HK-2 (cell line): Measurements from ENCODE around the gene VPS8.
"Not testable (repeated sequence)": the region's sequence is repeated elsewhere in the genome, so short reads cannot be mapped to it uniquely, and the experiment has no call there.

ENCODE experiments used
- DNase-seq: peaks from one replicate; pipeline ENCODE4 v3.0.0-alpha.2; 2018; ENCODE audit not compliant: unreplicated experiment

VPS8 gene

DNA sequence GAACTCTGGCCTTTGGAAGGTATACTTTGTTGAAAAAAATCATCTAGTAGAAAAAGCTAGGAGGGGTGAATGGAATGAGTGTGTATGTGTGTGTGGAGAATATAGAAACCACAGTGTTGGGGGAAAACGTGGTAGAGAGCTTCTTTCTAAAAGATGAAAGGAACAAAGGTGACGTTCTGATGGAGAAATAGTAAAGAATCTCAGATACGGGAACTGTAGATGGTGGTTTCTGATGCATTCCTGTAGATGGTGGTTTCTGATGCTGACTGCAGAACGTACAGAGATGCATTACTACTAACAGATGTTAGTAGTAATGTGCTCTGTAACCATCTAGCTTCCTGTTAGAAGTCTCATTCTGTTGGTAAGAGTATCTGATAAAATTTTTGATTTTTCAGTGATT lies 60.2 kb downstream of the VPS8 start:
- DNase-seq: no peak

DNA sequence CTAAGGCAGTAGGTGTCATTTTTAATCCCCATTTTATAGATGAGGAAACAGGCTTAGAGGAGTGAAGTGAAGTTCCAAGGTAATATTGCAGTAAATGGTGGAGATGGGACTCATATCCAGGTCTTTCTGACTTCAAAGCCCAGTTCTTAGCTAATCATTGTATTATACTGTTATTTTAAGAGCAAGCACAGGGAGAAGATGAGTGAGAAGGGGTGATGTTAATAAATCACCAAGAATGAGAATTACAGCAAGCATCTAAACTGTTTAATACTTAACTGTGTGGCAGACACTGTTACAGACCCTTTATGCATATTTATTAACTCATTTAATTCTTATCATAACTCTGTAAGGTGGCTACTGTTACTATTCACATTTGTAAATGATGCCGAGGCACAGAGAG lies 61.2 kb downstream of the VPS8 start:
- no peak for DNase-seq

DNA sequence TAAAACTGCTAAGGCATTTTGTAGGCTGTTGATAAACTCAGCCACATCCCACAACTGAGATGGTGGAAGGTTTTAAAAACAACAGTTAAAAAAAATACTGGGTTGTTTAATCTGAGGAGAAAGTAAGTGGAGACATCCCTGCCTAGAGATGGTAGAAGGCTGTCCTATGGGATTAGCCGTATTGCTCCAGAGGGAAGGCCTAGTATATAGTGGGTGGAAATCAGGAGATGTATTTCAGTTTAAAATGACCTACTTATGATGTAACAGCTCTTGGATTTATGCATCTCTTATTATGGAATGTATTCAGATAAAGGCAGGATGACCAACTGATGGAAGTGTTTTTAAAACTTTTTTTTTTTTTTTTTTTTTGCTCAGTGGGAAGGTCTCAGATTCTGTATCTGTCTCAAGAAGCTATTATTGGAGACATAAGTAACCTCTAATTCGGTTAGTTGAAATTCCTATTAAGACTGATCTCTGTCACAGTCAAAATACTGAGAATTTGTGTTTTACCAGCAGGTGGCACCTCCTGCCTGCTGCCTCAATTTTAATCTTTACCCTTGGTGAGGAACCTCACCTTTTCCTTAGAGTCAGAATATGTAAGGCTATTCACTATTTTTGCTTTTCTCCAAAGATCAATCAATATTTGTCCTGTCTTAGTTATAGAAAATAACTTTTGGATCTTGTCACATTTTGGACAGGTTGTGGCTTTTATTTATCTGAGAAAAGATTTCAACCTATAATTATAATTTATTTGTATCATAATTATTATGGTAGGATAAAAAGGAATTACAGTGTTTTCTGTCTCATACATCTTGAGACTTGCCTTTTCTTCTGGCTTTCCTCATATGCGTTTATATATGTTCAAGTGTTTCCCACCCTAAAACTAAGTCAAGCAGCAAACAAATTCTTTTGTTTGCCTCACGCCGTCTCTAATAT lies 63.0 kb downstream of the VPS8 start:
- DNase-seq: peak; percentile 8

DNA sequence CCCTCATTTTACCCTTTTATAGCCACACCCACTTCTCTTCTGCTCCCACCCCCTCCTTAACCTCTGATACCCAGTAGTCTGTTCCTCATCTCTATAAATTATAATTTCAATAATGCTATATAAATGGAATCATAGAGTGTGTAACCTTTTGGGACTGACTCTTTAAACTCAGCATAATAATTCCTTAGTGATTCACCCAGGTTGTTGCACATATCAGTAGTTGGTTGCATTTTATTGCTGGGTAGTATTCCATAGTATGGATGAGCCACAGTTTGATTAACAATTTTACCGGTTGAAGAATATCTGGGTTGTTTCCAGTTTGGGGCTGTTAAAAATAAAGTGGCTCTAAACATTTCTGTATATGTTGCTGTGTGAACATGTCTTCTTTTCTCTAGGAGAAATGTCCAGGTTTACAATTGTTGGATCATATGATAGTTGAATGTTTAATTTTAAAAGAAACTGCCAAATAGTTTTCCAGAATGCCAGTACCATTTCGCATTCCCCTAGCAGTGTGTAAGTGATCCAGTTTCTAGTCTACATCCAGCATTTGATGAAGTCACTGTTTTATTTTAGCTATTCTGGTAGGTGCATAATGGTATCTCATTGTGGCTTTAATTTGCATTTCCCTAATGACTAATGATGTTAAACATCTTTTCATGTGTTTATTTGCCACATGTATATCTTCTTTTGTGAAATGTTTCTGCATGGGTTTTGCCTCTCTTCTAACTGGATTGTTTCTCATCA lies 68.5 kb downstream of the VPS8 start:
- DNase-seq: no peak

GRCh38 chr3:184884359-184885017 lies 72.5 kb downstream of the VPS8 start:
- no peak for DNase-seq

DNA sequence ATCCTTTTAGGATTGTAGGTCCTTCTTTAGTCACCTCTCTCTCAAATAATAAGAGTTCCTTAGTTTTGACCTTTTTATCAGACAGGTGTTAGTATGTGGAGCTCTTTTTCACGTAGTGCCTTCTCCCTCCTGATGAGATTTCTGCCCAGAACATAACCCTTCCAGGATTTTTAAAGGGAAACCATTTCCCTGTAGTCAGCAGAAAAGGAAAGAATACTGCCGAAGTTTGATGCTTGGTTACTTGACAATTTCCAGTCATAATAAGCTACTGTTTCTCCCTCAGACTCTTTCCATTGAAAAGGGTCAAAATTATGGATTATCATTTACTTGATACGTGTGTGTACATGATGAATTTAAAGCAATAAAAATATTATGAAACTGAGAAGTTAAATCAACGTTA lies 73.1 kb downstream of the VPS8 start:
- DNase-seq: no peak

GRCh38 chr3:184887574-184887973 lies 75.6 kb downstream of the VPS8 start:
- DNase-seq: no peak

- DNase-seq: no peak
Observed at GRCh38 chr3:184889312-184889904, 77.4 kb downstream of the VPS8 start.

DNA sequence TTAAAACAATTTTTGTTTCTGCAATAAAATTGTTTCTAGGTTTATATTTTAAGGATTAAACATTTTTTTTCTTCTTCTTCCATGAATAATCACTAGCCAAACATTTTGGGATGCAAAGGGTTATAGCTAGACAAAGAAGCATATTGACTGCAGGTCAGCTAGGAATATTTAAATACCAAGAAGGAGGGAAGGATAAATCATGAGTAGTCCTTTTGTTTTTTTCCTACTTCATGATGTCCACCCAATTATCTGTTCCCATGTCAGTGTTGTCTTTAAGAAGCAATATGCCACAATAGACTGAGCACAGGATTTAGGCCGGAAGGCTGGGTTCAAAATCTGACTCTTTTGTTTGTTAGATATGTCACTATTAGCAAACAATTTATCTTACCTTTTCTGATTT lies 82.1 kb downstream of the VPS8 start:
- DNase-seq: no peak

- no peak for DNase-seq
Observed at GRCh38 chr3:184895350-184895749, 83.4 kb downstream of the VPS8 start.

DNA sequence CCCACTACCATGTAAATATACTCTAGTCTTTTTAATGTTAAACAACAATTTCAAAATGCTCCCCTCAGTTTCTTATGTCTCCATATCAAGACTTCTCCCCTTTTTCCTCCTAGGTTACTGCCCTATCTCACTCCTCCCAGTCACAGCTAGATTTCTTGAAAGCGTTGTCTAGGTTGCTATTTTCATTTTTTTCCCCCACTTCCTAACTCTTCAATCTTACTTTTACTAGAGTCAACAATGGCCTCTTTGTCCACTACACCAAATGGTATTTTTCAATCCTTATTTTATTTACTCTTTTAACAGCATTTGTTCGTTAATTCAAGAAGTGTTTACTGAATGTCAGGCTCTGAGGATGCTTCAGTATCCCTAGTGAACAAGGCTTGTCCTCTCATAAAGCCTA lies 84.4 kb downstream of the VPS8 start:
- DNase-seq: no peak

DNA sequence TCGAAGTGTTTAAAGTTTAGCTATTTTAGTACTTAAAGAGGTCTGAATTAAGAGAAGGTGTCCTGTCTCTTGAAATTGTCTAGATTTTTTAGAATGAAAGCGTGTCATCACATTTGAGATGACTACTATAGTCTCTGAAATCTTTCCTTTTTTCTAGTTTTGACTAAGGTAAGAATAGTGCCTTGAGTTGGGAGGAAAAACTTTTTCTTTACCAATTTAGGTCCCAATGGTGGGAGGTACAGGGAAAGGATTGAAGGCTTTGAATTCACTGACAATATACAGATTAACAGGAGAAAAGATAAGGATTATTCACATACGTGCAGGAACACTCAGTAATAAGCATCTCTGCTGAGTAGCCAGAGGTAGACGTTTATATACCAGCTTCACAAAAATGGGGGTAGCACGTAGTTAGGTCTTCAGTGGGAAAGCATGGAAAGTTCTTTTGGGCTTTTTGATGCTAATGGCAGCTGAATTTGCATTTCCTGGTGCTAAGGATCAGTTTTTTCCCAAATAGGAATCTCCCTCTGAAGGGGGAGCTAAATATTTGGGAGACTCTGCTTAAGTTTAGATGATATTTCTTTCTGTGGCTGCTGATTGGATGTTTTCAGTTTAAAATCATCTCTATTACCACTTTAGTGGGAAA lies 88.1 kb downstream of the VPS8 start:
- no peak for DNase-seq

DNA sequence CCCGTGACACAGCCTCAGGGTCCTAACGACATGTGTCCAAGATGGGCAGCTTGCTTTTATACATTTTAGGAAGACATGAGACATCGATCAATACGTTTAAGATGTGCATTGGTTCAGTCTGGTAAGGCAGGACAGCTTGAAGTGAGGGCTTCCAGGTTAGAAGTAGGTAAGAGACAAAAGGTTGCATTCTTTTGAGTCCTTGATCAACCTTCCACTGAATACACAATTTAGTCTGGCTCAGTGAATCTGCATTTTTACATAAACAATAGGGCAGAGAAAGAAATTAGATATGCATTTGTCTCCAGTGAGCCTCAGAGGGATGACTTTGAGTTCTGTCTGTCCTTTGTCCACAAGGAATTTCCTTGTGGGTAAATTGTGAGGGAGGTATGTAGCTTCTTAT lies 95.1 kb downstream of the VPS8 start:
- DNase-seq: not testable (repeated sequence)

- DNase-seq: no peak
Observed at GRCh38 chr3:184907681-184908649, 96.0 kb downstream of the VPS8 start.

DNA sequence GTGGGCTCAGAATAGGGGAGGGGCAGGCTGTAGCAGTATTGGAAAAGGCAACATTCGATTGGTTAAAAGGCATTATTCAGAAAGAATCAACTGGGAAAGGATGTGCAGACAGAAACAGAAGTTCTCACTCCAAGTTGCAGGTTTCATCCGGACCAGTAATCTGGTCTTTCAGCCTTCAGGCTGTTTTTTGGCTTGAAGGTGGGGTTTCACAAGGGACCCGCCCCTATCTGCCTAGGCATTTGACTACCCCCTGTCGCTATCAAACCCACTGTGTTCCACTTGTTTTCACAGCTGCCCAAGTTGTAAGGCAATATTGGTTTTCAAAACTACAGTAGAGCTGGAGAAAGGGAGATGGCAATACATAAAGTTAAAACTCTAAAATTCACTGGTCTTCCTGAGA lies 96.9 kb downstream of the VPS8 start:
- DNase-seq: no peak

- no peak for DNase-seq
Observed at GRCh38 chr3:184910664-184911063, 98.7 kb downstream of the VPS8 start.

GRCh38 chr3:184911570-184911969 lies 99.6 kb downstream of the VPS8 start:
- DNase-seq: no peak

- no peak for DNase-seq
Observed at GRCh38 chr3:184912163-184912562, 100.2 kb downstream of the VPS8 start.

DNA sequence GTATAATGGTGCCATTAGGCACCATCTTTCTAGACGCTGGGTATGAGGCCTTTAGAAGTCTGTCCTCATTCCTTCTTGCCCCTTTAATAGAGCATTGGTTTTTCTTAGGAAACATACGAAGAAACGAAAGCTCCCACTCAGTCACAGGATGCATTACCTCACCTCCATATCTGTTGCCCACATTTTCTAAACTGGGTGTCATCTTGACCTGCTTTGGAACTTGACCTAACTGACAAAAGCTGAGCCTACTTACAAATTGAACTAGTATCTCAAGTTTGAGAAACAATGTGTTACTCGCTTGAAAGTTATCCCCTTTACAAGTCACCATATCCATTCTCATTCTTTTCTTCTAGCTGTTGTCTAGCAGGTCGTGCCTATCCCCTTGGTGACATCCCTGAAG lies 102.7 kb downstream of the VPS8 start:
- no peak for DNase-seq

- no peak for DNase-seq
Observed at GRCh38 chr3:184918750-184919149, 106.8 kb downstream of the VPS8 start.
